Endodermal cell (in vitro differentiated cells): Measurements from ENCODE around the gene ODC1. TPM values are rescaled to one million over a fixed set of nuclear protein-coding genes. Genes with fewer than 3 reads are reported as not detected.

Experiments
- DNase-seq: peaks from one replicate; pipeline ENCODE4 v3.0.0-alpha.2; 2017
- H3K27ac ChIP-seq: 2 replicates; pipeline ENCODE4 v1.5.1; 2013; ENCODE audit warnings: mild to moderate bottlenecking, low read depth, low read length, moderate library complexity
- H3K27me3 ChIP-seq: 2 replicates; pipeline ENCODE4 v1.6.1; 2013; ENCODE audit warnings: mild to moderate bottlenecking, low read length, moderate library complexity; ENCODE audit not compliant: insufficient read depth, control insufficient read depth, poor library complexity, severe bottlenecking
- H3K36me3 ChIP-seq: 2 replicates; pipeline ENCODE4 v1.7.0; 2013; ENCODE audit warnings: mild to moderate bottlenecking, low read length, moderate library complexity; ENCODE audit not compliant: control insufficient read depth, insufficient read depth
- H3K4me1 ChIP-seq: one replicate; pipeline ENCODE4 v1.7.0; 2013; ENCODE audit warnings: low read length; ENCODE audit not compliant: control insufficient read depth, insufficient read depth
- H3K4me3 ChIP-seq: 2 replicates; pipeline ENCODE4 v1.5.1; 2013; ENCODE audit warnings: mild to moderate bottlenecking, low read length, moderate library complexity
- H3K9ac ChIP-seq: 2 replicates; pipeline ENCODE4 v1.6.1; 2013; ENCODE audit warnings: mild to moderate bottlenecking, low read length, moderate library complexity; ENCODE audit not compliant: poor library complexity, severe bottlenecking; ENCODE audit errors: extremely low read depth
- H3K9me3 ChIP-seq: 2 replicates; pipeline ENCODE4 v1.6.1; 2013; ENCODE audit warnings: mild to moderate bottlenecking, low read length, moderate library complexity; ENCODE audit not compliant: control insufficient read depth
- H3K27ac Mint-ChIP-seq: 2 replicates; pipeline ENCODE4 v1.8.0; 2020; ENCODE audit warnings: mixed read lengths
- H3K27me3 Mint-ChIP-seq: 2 replicates; pipeline ENCODE4 v1.8.0; 2021; ENCODE audit warnings: mild to moderate bottlenecking, mixed read lengths; ENCODE audit not compliant: insufficient read depth
- H3K36me3 Mint-ChIP-seq: 2 replicates; pipeline ENCODE4 v1.8.0; 2020; ENCODE audit warnings: low read depth, mixed read lengths
- H3K4me1 Mint-ChIP-seq: 2 replicates; pipeline ENCODE4 v1.8.0; 2020; ENCODE audit warnings: mixed read lengths
- H3K4me3 Mint-ChIP-seq: 2 replicates; pipeline ENCODE4 v1.8.0; 2020; ENCODE audit warnings: mild to moderate bottlenecking, moderate library complexity, mixed read lengths
- H3K9me3 Mint-ChIP-seq: 2 replicates; pipeline ENCODE4 v1.8.0; 2020; ENCODE audit warnings: mild to moderate bottlenecking, mixed read lengths
- CTCF ChIP-seq: fragments of 200-600 bp; sonication (generic); conservative IDR thresholded peaks from 2 replicates; pipeline ENCODE4 v1.5.0; 2021; ENCODE audit warnings: antibody characterized with exemption, mild to moderate bottlenecking
- WGBS, 2 experiments: methylation state at CpG; one replicate each; pipeline versions ENCODE4 v1.1.5 to v1.1.7; 2013; ENCODE audit warnings: missing lambda C conversion rate in 2 of 2, mixed read lengths in 1 of 2; ENCODE audit not compliant: insufficient coverage in 1 of 2, insufficient read length in 1 of 2; 5-methylcytosine and 5-hydroxymethylcytosine counted together
- total RNA-seq, 2 donors: library from RNA; stranded (reverse); fragmentation: NEBNext Ultra II Directional in 1 of 2; extraction: Animal tissue kit (Norgen Biotek cat#: 25700) in 1 of 2; gene quantifications; 2 replicates in 1 of 2; 3 replicates in 1 of 2; pipeline ENCODE4 v1.2.1, GENCODE V29; 2021

ODC1 gene
- total RNA-seq, 2 donors from 2014 or later: 108 to 152 TPM

- no peak overlapping the region for H3K4me3 Mint-ChIP-seq
- no peak overlapping the region for H3K4me3 ChIP-seq
- DNase-seq: no peak
- H3K27ac ChIP-seq: no peak overlapping the region
- H3K4me1 ChIP-seq: peaks cover 20% of the 10 kb centered on the region
- no peaks in the 10 kb centered on the region for H3K36me3 Mint-ChIP-seq
- H3K9ac ChIP-seq: peak overlapping the region; percentile 4
- H3K4me1 Mint-ChIP-seq: peaks cover 23% of the 10 kb centered on the region
- 86 to 87% methylated on average over 5 to 9 of the region's 9 CpGs for WGBS, 2 experiments
- peaks cover 6% of the 10 kb centered on the region for H3K27me3 Mint-ChIP-seq
- TF ChIP-seq CTCF: no peak
- H3K9me3 Mint-ChIP-seq: no peaks in the 10 kb centered on the region
- no peaks in the 10 kb centered on the region for H3K9me3 ChIP-seq
- H3K27me3 ChIP-seq: no peaks in the 10 kb centered on the region
- H3K36me3 ChIP-seq: no peaks in the 10 kb centered on the region
- peak overlapping the region; percentile 60 for H3K27ac Mint-ChIP-seq
Observed at GRCh38 chr2:10453905-10454298, 5.8 kb upstream of the ODC1 start.

- Histone ChIP-seq H3K9me3 (no peaks in the 10 kb centered on the region), H3K4me3 (no peak overlapping the region), H3K27me3 (no peaks in the 10 kb centered on the region), H3K36me3 (no peaks in the 10 kb centered on the region), H3K27ac (no peak overlapping the region), H3K9ac (peak overlapping the region; percentile 4), H3K4me1 (peaks cover 20% of the 10 kb centered on the region)
- Mint-ChIP-seq H3K9me3 (no peaks in the 10 kb centered on the region), H3K27ac (peak overlapping the region; percentile 60), H3K4me1 (peaks cover 20% of the 10 kb centered on the region), H3K36me3 (no peaks in the 10 kb centered on the region), H3K27me3 (peaks cover 6% of the 10 kb centered on the region), H3K4me3 (no peak overlapping the region)
- 80 to 82% methylated on average over 13 to 17 of the region's 17 CpGs for WGBS, 2 experiments
- no peak for TF ChIP-seq CTCF
- no peak for DNase-seq
Observed at GRCh38 chr2:10452956-10453904, 5.1 kb upstream of the ODC1 start.

DNA sequence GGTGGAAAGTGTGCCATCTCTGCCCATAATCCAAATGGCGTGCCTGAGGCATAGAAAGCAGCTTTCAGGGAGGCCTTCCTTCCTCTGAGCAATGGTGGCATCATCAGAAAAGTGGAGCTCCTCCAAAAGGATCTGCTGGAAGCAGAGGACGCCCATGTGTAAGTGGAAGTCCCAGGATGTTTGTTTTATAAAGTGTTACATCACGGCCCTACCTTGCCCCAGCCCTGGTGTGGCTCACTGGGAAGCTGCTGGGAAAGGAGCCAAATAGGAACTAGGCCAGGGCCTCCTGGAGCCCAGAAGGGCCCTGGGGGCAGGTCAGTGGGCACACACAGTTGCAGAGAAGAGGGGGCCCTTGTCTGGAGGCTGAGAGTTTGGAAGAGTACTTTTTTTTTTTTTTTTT, 4.2 kb upstream of the ODC1 start:
- H3K36me3 Mint-ChIP-seq: no peaks in the 10 kb centered on the region
- WGBS, 2 experiments: 83 to 93% methylated on average over 2 to 3 of the region's 3 CpGs
- peaks cover 6% of the 10 kb centered on the region for H3K27me3 Mint-ChIP-seq
- Histone ChIP-seq H3K9me3 (no peaks in the 10 kb centered on the region), H3K36me3 (no peaks in the 10 kb centered on the region), H3K9ac (no peak overlapping the region), H3K4me1 (peaks cover 17% of the 10 kb centered on the region), H3K27me3 (no peaks in the 10 kb centered on the region), H3K4me3 (no peak overlapping the region), H3K27ac (no peak overlapping the region)
- no peak for TF ChIP-seq CTCF
- H3K4me3 Mint-ChIP-seq: no peak overlapping the region
- H3K9me3 Mint-ChIP-seq: no peaks in the 10 kb centered on the region
- no peak for DNase-seq
- H3K27ac Mint-ChIP-seq: no peak overlapping the region
- H3K4me1 Mint-ChIP-seq: peaks cover 13% of the 10 kb centered on the region
